Medulla oblongata (tissue), 1 donor: ENCODE results near the gene NUP98.

Source experiments
- DNase-seq: peaks from one replicate; pipeline ENCODE4 v3.0.0-alpha.2; 2015; ENCODE audit errors: extremely low spot score

Gene NUP98

GRCh38 chr11:3736816-3737215 is 60.5 kb downstream of the NUP98 start:
- DNase-seq: no peak

DNA sequence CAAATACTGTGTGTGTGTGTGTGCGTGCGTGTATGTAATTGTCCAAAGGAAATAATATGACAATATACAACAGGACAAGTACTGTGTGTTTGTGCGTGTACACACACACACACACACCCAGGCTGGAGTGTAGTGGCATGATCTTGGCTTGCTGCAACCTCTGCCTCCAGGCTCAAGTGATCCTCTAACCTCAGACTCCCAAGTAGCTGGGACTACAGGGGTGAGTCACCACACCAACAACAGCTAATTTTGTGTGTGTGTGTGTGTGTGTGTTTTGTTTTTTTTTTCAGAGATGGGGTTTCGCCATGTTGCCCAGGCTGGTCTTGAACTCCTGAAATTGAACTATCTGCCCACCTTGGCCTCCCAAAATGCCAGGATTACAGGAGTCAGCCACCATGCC is 61.5 kb downstream of the NUP98 start:
- no peak for DNase-seq

DNA sequence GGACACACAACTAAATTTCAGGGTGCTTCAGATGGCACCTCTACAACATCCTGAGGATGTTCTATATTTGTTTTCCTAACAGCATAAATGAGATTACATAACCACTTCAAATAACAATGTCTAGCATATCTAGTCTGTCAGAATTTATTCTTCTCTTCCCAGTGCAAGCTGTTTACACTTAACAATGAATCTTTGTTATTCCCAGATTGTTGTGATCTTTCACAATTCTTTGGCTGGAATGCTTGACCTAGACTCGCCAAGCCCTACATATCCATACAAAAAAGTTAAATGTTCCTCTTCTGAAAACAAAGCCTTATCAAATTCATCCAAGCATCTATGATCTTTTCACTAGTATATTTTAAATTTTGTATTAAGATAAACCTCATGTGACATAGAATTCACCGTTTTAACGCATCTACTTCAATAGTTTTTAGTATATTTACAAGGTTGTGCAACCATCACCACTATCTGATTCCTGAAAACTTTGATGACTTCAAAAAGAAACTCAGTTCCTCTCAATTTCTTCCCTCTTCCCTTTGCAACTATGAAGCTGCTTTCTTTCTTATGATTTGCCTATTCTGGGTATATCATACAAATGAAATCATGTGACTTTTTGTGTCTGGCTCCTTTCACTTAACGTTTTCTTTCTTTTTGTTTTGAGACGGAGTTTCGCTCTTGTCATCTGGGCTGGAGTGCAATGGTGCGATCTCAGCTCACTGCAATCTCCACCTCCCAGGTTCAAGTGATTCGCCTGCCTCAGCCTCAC is 64.5 kb downstream of the NUP98 start:
- DNase-seq: peak; percentile 57

DNA sequence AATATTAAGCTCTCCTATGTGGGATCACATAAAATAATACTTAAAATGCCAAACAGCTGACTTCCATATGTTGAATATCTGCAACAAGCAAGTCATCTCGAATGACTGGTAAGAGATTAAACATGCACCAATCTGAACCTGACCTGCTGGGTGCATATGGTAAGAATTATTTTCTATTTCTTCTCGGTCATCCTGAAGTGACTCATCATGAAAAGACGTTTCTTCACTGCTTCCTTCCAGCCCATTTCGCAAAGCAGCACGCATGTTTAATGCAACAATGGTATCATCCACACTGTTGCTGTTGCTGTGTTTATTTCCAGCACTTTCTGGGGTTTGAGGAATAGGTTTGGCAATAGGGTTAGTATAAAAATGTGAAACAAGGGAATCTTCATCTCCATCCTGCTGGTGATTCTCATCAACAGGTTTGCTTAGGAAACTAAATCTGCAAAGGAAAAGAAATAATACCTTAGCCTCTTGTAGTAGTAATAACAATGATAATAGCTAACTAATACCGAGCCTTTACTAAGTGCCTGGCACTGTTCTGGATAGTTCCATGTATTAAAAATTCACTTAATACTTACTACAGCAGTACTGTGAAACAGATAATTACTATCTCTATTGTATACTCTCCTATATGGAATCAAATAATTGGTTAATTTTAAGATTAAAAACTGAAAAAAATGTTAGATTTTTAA is 74.2 kb downstream of the NUP98 start:
- DNase-seq: no peak

GRCh38 chr11:3722100-3722499 is 75.3 kb downstream of the NUP98 start:
- no peak for DNase-seq

DNA sequence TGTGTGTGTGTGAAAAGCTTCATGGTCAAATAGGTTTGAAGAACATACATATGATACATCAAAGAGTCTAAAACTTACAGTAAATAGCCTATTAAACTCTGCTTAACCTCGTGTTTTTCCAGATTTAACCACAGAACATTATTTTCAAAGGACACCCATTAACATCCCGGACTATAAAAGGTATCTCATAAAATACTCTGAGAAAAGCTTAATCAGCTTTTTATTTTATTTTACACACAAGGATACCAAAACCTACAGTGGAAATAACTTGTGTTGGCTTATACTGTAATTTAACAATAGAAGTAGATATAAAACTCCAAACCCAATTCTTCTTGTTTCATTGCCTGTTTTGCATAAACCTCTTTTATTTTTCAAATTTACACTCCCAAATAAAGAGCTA is 76.4 kb downstream of the NUP98 start:
- no peak for DNase-seq

- no peak for DNase-seq
Measured at GRCh38 chr11:3712274-3712673, 85.1 kb downstream of the NUP98 start.

DNA sequence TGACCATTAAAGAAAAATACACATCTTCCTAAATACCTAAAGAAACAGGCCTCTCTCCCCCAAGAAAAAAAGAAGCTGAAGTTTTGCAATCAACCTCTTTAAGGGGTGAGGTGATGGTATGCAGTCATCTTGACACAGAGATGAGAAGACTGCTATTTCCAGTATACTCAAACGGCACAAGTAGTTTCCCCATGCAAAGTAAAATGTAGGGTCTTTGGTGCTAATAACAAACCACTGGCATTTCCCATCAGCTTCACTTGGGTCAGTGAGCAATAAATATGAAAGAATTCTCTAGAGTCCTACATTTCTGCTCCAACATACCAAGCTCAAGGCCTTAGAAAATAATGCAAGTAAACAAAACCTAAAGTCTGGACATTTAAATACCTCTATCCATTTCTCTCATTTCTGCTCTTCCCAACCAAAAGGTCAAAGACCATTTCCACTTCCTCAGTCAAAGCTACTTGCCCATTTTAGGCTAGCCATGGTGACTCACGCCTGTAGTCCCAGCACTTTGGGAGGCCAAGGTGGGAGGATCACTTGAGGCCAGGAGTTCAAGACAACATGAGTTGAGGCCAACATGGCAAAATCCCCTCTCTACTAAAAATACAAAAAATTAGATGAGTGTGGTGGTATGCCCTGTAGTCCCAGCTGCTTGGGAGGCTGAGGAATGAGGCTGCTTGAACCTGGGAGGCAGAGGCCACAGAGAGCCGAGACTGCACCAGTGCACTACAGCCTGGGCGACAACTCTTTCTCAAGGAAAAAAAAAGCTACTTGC is 86.7 kb downstream of the NUP98 start:
- DNase-seq: no peak

GRCh38 chr11:3709977-3710376 is 87.4 kb downstream of the NUP98 start:
- no peak for DNase-seq

- DNase-seq: no peak
Measured at GRCh38 chr11:3707176-3707575, 90.2 kb downstream of the NUP98 start.

DNA sequence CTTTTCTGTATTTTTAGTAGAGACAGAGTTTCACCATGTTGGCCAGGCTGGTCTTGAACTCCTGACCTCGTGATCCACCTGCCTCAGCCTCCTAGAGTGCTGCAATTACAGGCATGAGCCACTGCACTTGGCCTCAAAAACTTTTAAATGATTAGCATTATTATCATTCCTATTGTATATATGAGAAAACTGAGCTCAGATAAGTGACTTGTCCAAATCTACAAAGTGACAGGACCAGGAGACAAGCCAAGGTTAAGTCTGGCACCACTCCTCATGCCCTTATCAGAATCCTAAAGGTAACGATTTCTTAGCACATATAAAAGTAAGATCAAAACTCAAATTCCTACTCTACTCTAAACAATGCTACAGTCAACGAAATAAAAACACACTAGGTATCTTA is 94.0 kb downstream of the NUP98 start:
- DNase-seq: no peak

DNA sequence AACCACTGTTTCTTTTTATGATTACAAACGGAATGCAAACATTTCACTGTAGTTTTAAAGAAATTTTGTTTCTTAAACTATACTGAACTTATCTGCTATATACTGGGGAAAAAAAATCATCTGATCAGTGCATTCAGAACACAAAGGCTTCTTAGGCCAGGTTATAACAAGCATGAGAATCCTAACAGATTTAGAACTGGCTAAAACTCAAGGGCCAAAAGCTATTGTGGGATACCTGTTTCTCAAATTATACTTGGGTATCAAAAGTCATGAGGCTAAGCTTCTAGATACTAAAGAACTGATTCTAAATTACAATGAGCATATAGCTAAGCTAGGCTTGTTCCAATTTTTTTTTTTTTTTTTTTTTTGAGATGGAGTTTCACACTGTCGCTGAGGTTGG is 96.4 kb downstream of the NUP98 start:
- DNase-seq: no peak

DNA sequence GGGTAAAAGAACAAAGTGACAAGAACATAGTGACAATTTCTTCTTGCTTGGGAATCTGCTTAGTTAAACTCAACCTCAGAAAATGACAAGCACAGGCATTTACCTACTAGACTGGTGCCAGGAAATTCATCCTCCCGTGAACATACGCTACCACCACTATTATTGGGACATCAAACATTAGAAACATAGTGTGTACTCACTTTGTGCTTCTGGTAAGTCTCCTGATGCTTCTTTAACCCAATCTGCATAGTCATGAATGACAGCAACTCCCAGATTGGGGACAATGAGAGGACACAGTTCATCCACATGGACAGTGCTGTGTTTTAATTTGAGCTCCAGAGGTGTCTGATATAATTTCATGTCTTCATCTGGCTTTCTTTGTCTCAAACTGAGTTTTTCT is 96.9 kb downstream of the NUP98 start:
- DNase-seq: no peak

GRCh38 chr11:3686751-3687150 is 110.6 kb downstream of the NUP98 start:
- DNase-seq: no peak

DNA sequence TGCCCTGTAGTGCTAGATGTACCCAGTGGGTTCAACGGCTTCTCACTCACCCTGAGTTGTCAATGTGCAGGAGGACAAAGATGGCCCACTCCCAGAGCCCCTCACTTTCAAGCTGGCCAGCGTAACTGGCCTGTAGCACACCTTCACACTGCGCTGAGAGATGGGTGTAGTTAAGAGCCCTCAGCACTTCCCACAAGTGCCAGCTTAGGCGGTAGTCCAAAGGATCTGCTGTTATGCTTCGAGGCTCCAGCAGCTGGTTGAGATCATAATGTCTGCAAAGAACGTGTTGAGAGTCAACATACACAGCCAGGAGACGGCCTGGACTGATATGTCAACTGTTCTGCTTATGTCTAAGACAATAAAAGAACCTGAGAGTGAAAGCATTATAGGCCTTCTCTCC is 111.4 kb downstream of the NUP98 start:
- no peak for DNase-seq

DNA sequence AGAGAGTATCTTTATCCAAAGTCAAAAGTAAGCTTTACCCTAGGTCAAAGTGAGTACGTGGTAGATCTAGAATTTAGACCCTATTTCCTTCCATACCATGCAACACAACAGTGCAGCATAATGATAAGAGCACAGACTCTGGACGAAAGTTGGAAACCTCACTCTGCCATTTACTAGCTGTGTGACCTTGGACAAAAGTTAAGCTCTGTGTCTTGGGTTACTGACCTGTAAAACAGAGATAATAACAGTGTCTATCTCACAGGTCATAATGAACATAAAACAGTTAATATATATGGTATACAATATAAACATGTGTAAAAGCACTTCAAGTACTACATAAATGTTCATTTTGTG is 112.6 kb downstream of the NUP98 start:
- no peak for DNase-seq

- no peak for DNase-seq
Measured at GRCh38 chr11:3684129-3684818, 113.1 kb downstream of the NUP98 start.

- no peak for DNase-seq
Measured at GRCh38 chr11:3683039-3683438, 114.3 kb downstream of the NUP98 start.

DNA sequence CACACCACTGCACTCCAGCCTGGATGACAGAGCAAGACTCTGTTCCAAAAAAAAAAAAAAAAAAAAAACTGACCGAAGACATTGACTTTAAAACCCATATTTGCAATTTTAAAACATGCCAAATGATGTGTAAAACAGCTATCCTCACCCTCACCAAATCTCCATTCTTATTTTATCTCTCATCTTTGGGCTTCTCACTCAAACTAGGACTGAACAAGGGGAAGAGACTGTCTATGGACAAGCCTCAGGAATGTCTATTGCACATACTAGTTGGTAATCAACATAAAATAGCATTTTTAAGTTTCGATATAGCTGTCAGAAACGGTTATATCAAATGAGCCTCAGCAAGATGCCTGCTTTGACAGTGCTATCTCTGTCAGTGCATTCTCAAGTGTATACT is 118.3 kb downstream of the NUP98 start:
- no peak for DNase-seq

DNA sequence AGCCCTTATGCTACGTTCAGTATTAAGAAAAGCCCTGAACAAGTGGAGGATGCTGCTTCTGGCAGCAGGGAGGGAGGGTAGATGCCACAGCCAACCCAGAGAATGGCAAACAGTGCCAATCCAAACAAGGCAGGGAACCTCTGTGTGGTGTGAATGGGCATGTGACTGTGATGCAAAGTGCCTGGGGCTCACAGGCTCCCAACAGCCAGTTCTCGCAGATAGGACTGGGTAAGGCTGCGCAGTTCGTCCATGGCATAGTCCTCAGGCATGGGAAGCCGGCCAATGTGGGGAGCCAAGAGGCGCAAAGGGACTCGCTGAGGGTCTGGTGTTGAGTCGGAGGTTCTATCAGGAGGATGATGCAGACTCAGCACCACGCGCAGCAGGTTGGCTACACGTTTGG is 121.4 kb downstream of the NUP98 start:
- no peak for DNase-seq

- DNase-seq: no peak
Measured at GRCh38 chr11:3674189-3674588, 123.2 kb downstream of the NUP98 start.
